Trophoblast cell (in vitro differentiated cells and primary cell): ENCODE measurements around the gene IL3.

ENCODE experiments used
- DNase-seq, 2 donors: peaks; one replicate each; pipeline ENCODE4 v3.0.0-alpha.2; 2016
- H2AFZ ChIP-seq: 2 replicates; pipeline ENCODE4 v1.6.1; 2013; ENCODE audit warnings: low read length, moderate library complexity, mild to moderate bottlenecking; ENCODE audit not compliant: insufficient read depth, poor library complexity
- H2AK5ac ChIP-seq: 2 replicates; pipeline ENCODE4 v1.6.1; 2013; ENCODE audit warnings: mild to moderate bottlenecking, low read length
- H2BK120ac ChIP-seq: 2 replicates; pipeline ENCODE4 v1.6.1; 2013; ENCODE audit warnings: low read length, mild to moderate bottlenecking, moderate library complexity; ENCODE audit not compliant: insufficient read depth, poor library complexity
- H2BK12ac ChIP-seq: 2 replicates; pipeline ENCODE4 v1.6.1; 2013; ENCODE audit warnings: mild to moderate bottlenecking, low read length, moderate library complexity
- H2BK5ac ChIP-seq: 2 replicates; pipeline ENCODE4 v1.6.1; 2013; ENCODE audit warnings: low read length, low read depth, moderate library complexity, mild to moderate bottlenecking; ENCODE audit not compliant: poor library complexity
- H3K14ac ChIP-seq: 2 replicates; pipeline ENCODE4 v1.6.1; 2013; ENCODE audit warnings: mild to moderate bottlenecking, low read length
- H3K18ac ChIP-seq: 2 replicates; pipeline ENCODE4 v1.6.1; 2013; ENCODE audit warnings: mild to moderate bottlenecking, low read length
- H3K23ac ChIP-seq: 2 replicates; pipeline ENCODE4 v1.6.1; 2013; ENCODE audit warnings: low read length
- H3K27ac ChIP-seq: 2 replicates; pipeline ENCODE4 v1.5.1; 2013; ENCODE audit warnings: low read depth, mild to moderate bottlenecking, inconsistent platforms, low read length, moderate library complexity
- H3K27me3 ChIP-seq: 2 replicates; pipeline ENCODE4 v1.6.1; 2013; ENCODE audit warnings: inconsistent platforms, mild to moderate bottlenecking, low read length, moderate library complexity; ENCODE audit not compliant: insufficient read depth
- H3K36me3 ChIP-seq, 2 experiments: 1 replicate in 1 of 2; 2 replicates in 1 of 2; pipeline ENCODE4 v1.6.1; 2013; ENCODE audit warnings: low read length in 2 of 2, mild to moderate bottlenecking in 2 of 2, moderate library complexity in 1 of 2; ENCODE audit not compliant: insufficient read depth in 2 of 2, control insufficient read depth in 1 of 2
- H3K4ac ChIP-seq: 2 replicates; pipeline ENCODE4 v1.6.1; 2013; ENCODE audit warnings: low read depth, mild to moderate bottlenecking, low read length, moderate library complexity
- H3K4me1 ChIP-seq, 2 experiments: 1 replicate in 1 of 2; 2 replicates in 1 of 2; pipeline ENCODE4 v1.6.1; 2013; ENCODE audit warnings: low read length in 2 of 2, mild to moderate bottlenecking in 2 of 2, moderate library complexity in 1 of 2; ENCODE audit not compliant: insufficient read depth in 2 of 2, control insufficient read depth in 1 of 2
- H3K4me2 ChIP-seq: 2 replicates; pipeline ENCODE4 v1.6.1; 2013; ENCODE audit warnings: inconsistent platforms, mild to moderate bottlenecking, low read length, moderate library complexity
- H3K4me3 ChIP-seq: 2 replicates; pipeline ENCODE4 v1.5.1; 2013; ENCODE audit warnings: mild to moderate bottlenecking, low read depth, low read length, inconsistent platforms
- H3K79me1 ChIP-seq: one replicate; pipeline ENCODE4 v1.6.1; 2013; ENCODE audit warnings: low read length
- H3K79me2 ChIP-seq: 2 replicates; pipeline ENCODE4 v1.6.1; 2013; ENCODE audit warnings: low read length, mild to moderate bottlenecking; ENCODE audit not compliant: control insufficient read depth, insufficient read depth, poor library complexity
- H3K9ac ChIP-seq: 2 replicates; pipeline ENCODE4 v1.6.1; 2013; ENCODE audit warnings: mild to moderate bottlenecking, low read length
- H3K9me3 ChIP-seq: 2 replicates; pipeline ENCODE4 v1.6.1; 2013; ENCODE audit warnings: low read depth, mild to moderate bottlenecking, control low read depth, inconsistent platforms, low read length; ENCODE audit not compliant: insufficient read depth
- H4K12ac ChIP-seq: 2 replicates; pipeline ENCODE4 v1.6.1; 2013; ENCODE audit warnings: low read depth, mild to moderate bottlenecking, low read length, moderate library complexity
- H4K8ac ChIP-seq: 2 replicates; pipeline ENCODE4 v1.6.1; 2013; ENCODE audit warnings: low read depth, mild to moderate bottlenecking, low read length, moderate library complexity
- H4K91ac ChIP-seq: one replicate; pipeline ENCODE4 v1.6.1; 2013; ENCODE audit warnings: low read depth, mild to moderate bottlenecking, low read length, moderate library complexity
- WGBS: extraction: QIAGEN DNeasy Blood & Tissue Kit; methylation state at CpG from one replicate; pipeline ENCODE4 v1.1.7; 2013; ENCODE audit warnings: missing lambda C conversion rate; ENCODE audit not compliant: insufficient read length, insufficient coverage; ENCODE audit errors: extremely low coverage; 5-methylcytosine and 5-hydroxymethylcytosine counted together

The IL3 gene

DNA sequence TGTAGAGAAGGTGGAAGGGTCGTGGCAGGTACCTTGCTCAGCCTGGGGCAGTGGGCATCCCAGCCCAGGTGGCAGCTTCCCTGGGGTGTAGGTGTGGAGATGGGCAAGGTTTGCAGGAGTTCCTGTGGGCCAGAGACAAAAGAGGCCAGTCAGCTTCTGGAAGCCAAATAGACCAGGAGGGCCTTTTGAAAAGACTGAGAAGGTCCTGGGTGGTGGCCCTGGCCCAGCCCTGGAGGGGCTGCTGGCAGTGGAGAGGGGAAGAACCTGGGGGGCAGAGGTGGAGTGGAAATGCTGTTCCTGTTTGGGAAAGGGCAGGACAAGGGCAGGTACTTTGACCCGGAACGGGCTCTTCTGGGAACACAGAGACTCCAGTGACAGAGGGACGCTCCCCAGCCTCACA, 7.0 kb upstream of the IL3 start:
- Histone ChIP-seq H2BK12ac (no peak overlapping the region), H3K4ac (no peak overlapping the region), H4K12ac (no peak overlapping the region), H2BK5ac (no peak overlapping the region), H2AK5ac (no peak overlapping the region), H3K9ac (no peak overlapping the region), H3K23ac (no peak overlapping the region), H3K4me3 (no peak overlapping the region), H3K14ac (no peak overlapping the region), H3K36me3 (no peaks in the 10 kb centered on the region), H2BK120ac (no peak overlapping the region), H3K79me1 (no peaks in the 10 kb centered on the region), H3K27me3 (no peaks in the 10 kb centered on the region), H3K27ac (no peak overlapping the region), H4K91ac (no peak overlapping the region), H3K4me2 (no peak overlapping the region), H2AFZ (no peak overlapping the region), H3K18ac (no peak overlapping the region), H3K9me3 (no peaks in the 10 kb centered on the region), H3K79me2 (no peaks in the 10 kb centered on the region), H4K8ac (no peak overlapping the region), H3K4me1 (no peaks in the 10 kb centered on the region)
- DNase-seq: no peak
- WGBS: no CpG with 5 or more reads among the region's 4 CpGs

DNA sequence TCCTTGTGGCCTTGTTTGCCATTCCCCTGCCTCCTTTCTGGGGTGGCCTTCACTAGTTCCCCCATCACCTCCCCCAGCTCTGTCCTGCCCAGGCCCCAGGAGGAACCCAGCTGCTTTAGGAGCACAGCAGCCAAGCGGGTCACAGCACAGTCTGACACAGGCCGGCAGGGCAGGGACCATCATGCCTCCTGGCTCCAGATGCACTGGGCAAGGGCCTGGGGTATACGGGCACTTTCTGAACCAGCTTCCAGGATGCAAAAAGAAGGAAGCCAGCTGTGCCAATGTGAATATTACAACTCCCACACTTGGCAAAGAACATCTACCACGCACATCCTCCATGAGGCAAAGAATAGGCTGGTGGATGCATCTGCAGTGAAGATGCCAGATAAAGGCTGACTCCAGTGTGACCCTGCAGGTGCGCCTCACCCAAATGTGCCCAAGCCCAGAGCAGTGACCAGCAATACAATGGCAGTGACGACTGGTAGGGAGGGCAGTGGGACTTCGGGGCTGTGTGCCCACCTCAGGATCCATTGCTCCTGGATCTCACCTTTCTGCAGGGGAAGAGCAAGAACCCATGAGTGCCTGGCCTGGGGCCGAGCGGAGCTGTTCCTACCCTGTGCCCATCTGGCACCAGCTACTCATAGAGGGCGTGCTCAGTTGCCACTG, 6.3 kb upstream of the IL3 start:
- Histone ChIP-seq H3K23ac (no peak overlapping the region), H3K4me2 (no peak overlapping the region), H4K8ac (no peak overlapping the region), H3K18ac (no peak overlapping the region), H2BK12ac (no peak overlapping the region), H2BK120ac (no peak overlapping the region), H4K91ac (no peak overlapping the region), H3K4me1 (no peaks in the 10 kb centered on the region), H3K14ac (no peak overlapping the region), H2AK5ac (no peak overlapping the region), H3K4me3 (no peak overlapping the region), H3K36me3 (no peaks in the 10 kb centered on the region), H4K12ac (no peak overlapping the region), H3K79me2 (no peaks in the 10 kb centered on the region), H3K9ac (no peak overlapping the region), H3K27ac (no peak overlapping the region), H3K9me3 (no peaks in the 10 kb centered on the region), H2BK5ac (no peak overlapping the region), H3K27me3 (no peaks in the 10 kb centered on the region), H3K79me1 (no peaks in the 10 kb centered on the region), H3K4ac (no peak overlapping the region), H2AFZ (no peak overlapping the region)
- no peak for DNase-seq
- WGBS: no CpG with 5 or more reads among the region's 10 CpGs

DNA sequence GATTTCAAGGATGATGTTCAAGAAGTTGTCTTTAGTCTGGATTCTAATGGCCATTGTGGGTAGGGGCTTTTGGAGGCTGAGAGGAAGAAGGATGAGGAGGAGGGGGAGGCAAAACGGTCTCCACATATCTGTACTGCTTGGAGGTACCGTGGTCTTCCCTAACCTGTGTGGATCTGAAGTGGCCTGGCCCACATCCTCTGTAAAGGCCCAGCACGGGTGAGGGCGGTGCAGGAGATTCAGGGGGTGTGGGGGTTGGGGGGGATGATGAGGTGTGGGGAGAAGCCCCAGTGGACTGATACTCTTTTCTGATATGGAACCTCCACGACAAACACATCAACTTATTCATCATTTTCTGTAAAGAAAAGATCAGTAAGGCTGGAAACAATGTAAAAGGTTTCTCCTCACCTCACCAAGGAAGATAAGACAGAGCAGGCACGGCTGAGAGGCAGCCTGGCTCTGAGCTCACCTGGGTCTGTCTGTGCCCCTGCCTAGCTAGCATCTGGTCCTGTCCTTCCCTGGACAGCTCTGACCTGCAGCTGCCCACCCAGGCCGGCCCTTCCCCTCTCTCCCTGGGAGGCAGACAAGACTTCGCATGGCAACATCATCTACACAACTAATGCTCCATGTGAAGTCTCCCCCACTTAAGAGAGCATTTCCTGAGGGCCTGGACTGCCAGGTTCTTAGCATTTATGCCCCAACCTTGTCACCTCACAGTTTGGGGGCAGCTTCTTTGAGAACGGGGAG, 5.6 kb upstream of the IL3 start:
- WGBS: no CpG with 5 or more reads among the region's 9 CpGs
- Histone ChIP-seq H3K23ac (no peak overlapping the region), H4K8ac (no peak overlapping the region), H4K12ac (no peak overlapping the region), H3K9ac (no peak overlapping the region), H4K91ac (no peak overlapping the region), H2BK120ac (no peak overlapping the region), H2BK12ac (no peak overlapping the region), H3K18ac (no peak overlapping the region), H2BK5ac (no peak overlapping the region), H2AK5ac (no peak overlapping the region), H3K9me3 (no peaks in the 10 kb centered on the region), H3K79me1 (no peaks in the 10 kb centered on the region), H2AFZ (no peak overlapping the region), H3K4me2 (no peak overlapping the region), H3K4me3 (no peak overlapping the region), H3K4me1 (no peaks in the 10 kb centered on the region), H3K36me3 (no peaks in the 10 kb centered on the region), H3K14ac (no peak overlapping the region), H3K27ac (no peak overlapping the region), H3K4ac (no peak overlapping the region), H3K27me3 (no peaks in the 10 kb centered on the region), H3K79me2 (no peaks in the 10 kb centered on the region)
- no peak for DNase-seq

DNA sequence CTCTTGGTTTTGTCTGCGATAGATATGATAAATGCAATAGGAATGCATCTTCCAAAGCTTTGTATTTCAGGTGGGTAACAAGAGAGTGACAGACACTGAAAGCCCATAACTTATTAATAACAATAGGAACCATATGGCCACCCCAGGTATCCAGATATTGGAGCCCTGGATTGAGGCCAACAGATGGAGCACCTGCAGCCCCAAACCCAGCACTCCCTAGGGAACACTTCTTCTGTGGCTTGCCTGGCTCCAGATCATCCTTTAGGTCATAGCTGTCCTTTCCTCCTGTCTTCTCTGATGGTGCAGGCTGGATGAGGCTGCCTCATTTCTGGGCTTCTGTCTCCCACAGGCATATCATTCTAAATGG, 5.0 kb upstream of the IL3 start:
- no peaks in the 10 kb centered on the region for H3K79me1 ChIP-seq
- H3K9ac ChIP-seq: no peak overlapping the region
- no peaks in the 10 kb centered on the region for H3K79me2 ChIP-seq
- no peak overlapping the region for H2BK120ac ChIP-seq
- no peak overlapping the region for H3K4ac ChIP-seq
- no peak for DNase-seq
- H2BK12ac ChIP-seq: no peak overlapping the region
- H3K27me3 ChIP-seq: no peaks in the 10 kb centered on the region
- no peak overlapping the region for H2AK5ac ChIP-seq
- H3K4me2 ChIP-seq: no peak overlapping the region
- H3K18ac ChIP-seq: no peak overlapping the region
- no peaks in the 10 kb centered on the region for H3K36me3 ChIP-seq
- H4K12ac ChIP-seq: no peak overlapping the region
- H4K91ac ChIP-seq: no peak overlapping the region
- no peak overlapping the region for H4K8ac ChIP-seq
- H2AFZ ChIP-seq: no peak overlapping the region
- H3K23ac ChIP-seq: no peak overlapping the region
- no peak overlapping the region for H2BK5ac ChIP-seq
- WGBS: no CpG with 5 or more reads among the region's 1 CpG
- no peak overlapping the region for H3K27ac ChIP-seq
- no peak overlapping the region for H3K4me3 ChIP-seq
- no peak overlapping the region for H3K14ac ChIP-seq
- H3K4me1 ChIP-seq: no peaks in the 10 kb centered on the region
- no peaks in the 10 kb centered on the region for H3K9me3 ChIP-seq
